Measurements from ENCODE around the gene GSTM4. TPM values are rescaled to one million over a fixed set of nuclear protein-coding genes. Genes with fewer than 3 reads are reported as not detected.

Gene GSTM4
- total RNA-seq, 2 experiments from 2014 or later = 2.4 to 3.0 TPM

- Mint-ChIP-seq H3K27ac (peak overlapping the region; percentile 96), H3K9me3 (no peaks in the 10 kb centered on the region), H3K4me3 (peak overlapping the region; percentile 96), H3K4me1 (peaks cover 43% of the 10 kb centered on the region), H3K27me3 (no peaks in the 10 kb centered on the region), H3K36me3 (peaks cover 14% of the 10 kb centered on the region)
- DNase-seq = no peak
Observed at GRCh38 chr1:109621379-109622136, 34.3 kb upstream of the GSTM4 start.

GRCh38 chr1:109622137-109622892, 33.6 kb upstream of the GSTM4 start:
- DNase-seq = no peak
- peaks cover 14% of the 10 kb centered on the region for H3K36me3 Mint-ChIP-seq
- no peaks in the 10 kb centered on the region for H3K9me3 Mint-ChIP-seq
- H3K27ac Mint-ChIP-seq = peak overlapping the region; percentile 96
- H3K4me3 Mint-ChIP-seq = peak overlapping the region; percentile 96
- H3K27me3 Mint-ChIP-seq = no peaks in the 10 kb centered on the region
- peaks cover 39% of the 10 kb centered on the region for H3K4me1 Mint-ChIP-seq

GRCh38 chr1:109622895-109623294, 33.0 kb upstream of the GSTM4 start:
- peak overlapping the region; percentile 96 for H3K4me3 Mint-ChIP-seq
- DNase-seq = no peak
- peaks cover 14% of the 10 kb centered on the region for H3K36me3 Mint-ChIP-seq
- H3K27ac Mint-ChIP-seq = peak overlapping the region; percentile 38
- H3K4me1 Mint-ChIP-seq = peaks cover 34% of the 10 kb centered on the region
- no peaks in the 10 kb centered on the region for H3K9me3 Mint-ChIP-seq
- H3K27me3 Mint-ChIP-seq = no peaks in the 10 kb centered on the region

GRCh38 chr1:109623601-109624161, 32.2 kb upstream of the GSTM4 start:
- no peaks in the 10 kb centered on the region for H3K9me3 Mint-ChIP-seq
- H3K4me1 Mint-ChIP-seq = peaks cover 31% of the 10 kb centered on the region
- peaks cover 14% of the 10 kb centered on the region for H3K36me3 Mint-ChIP-seq
- no peaks in the 10 kb centered on the region for H3K27me3 Mint-ChIP-seq
- peak overlapping the region; percentile 25 for H3K27ac Mint-ChIP-seq
- H3K4me3 Mint-ChIP-seq = peak overlapping the region; percentile 59
- DNase-seq = no peak

- Mint-ChIP-seq H3K9me3 (no peaks in the 10 kb centered on the region), H3K27me3 (no peaks in the 10 kb centered on the region), H3K36me3 (peaks cover 16% of the 10 kb centered on the region), H3K27ac (peak overlapping the region; percentile 67), H3K4me3 (peak overlapping the region; percentile 29), H3K4me1 (peaks cover 27% of the 10 kb centered on the region)
- DNase-seq = no peak
Observed at GRCh38 chr1:109624201-109625010, 31.5 kb upstream of the GSTM4 start.

- Mint-ChIP-seq H3K4me3 (no peak overlapping the region), H3K9me3 (no peaks in the 10 kb centered on the region), H3K27me3 (no peaks in the 10 kb centered on the region), H3K36me3 (peaks cover 16% of the 10 kb centered on the region), H3K27ac (no peak overlapping the region), H3K4me1 (peaks cover 27% of the 10 kb centered on the region)
- no peak for DNase-seq
Observed at GRCh38 chr1:109625176-109625575, 30.7 kb upstream of the GSTM4 start.

- no peaks in the 10 kb centered on the region for H3K27me3 Mint-ChIP-seq
- peaks cover 27% of the 10 kb centered on the region for H3K4me1 Mint-ChIP-seq
- H3K9me3 Mint-ChIP-seq = no peaks in the 10 kb centered on the region
- peaks cover 16% of the 10 kb centered on the region for H3K36me3 Mint-ChIP-seq
- H3K4me3 Mint-ChIP-seq = no peak overlapping the region
- DNase-seq = no peak
- H3K27ac Mint-ChIP-seq = no peak overlapping the region
Observed at GRCh38 chr1:109625601-109626560, 30.0 kb upstream of the GSTM4 start.

- Mint-ChIP-seq H3K36me3 (peaks cover 14% of the 10 kb centered on the region), H3K4me3 (no peak overlapping the region), H3K27me3 (no peaks in the 10 kb centered on the region), H3K27ac (no peak overlapping the region), H3K4me1 (peaks cover 23% of the 10 kb centered on the region), H3K9me3 (no peaks in the 10 kb centered on the region)
- no peak for DNase-seq
Observed at GRCh38 chr1:109626682-109627408, 29.1 kb upstream of the GSTM4 start.

- Mint-ChIP-seq H3K9me3 (no peaks in the 10 kb centered on the region), H3K36me3 (peaks cover 9% of the 10 kb centered on the region), H3K27ac (peak overlapping the region; percentile 6), H3K4me3 (no peak overlapping the region), H3K4me1 (peaks cover 13% of the 10 kb centered on the region), H3K27me3 (no peaks in the 10 kb centered on the region)
- no peak for DNase-seq
Observed at GRCh38 chr1:109627692-109628399, 28.1 kb upstream of the GSTM4 start.

GRCh38 chr1:109628540-109629321, 27.2 kb upstream of the GSTM4 start:
- Mint-ChIP-seq H3K4me3 (no peak overlapping the region), H3K36me3 (peaks cover 6% of the 10 kb centered on the region), H3K27ac (no peak overlapping the region), H3K27me3 (no peaks in the 10 kb centered on the region), H3K9me3 (no peaks in the 10 kb centered on the region), H3K4me1 (peaks cover 4% of the 10 kb centered on the region)
- DNase-seq = no peak

- DNase-seq = no peak
- Mint-ChIP-seq H3K27ac (no peak overlapping the region), H3K9me3 (no peaks in the 10 kb centered on the region), H3K4me3 (no peak overlapping the region), H3K36me3 (peaks cover 6% of the 10 kb centered on the region), H3K27me3 (no peaks in the 10 kb centered on the region), H3K4me1 (peaks cover 3% of the 10 kb centered on the region)
Observed at GRCh38 chr1:109629372-109630030, 26.4 kb upstream of the GSTM4 start.
